ENCODE data around the gene KIF9.
"Not testable (repeated sequence)": the region's sequence is repeated elsewhere in the genome, so short reads cannot be mapped to it uniquely, and the experiment has no call there.

KIF9 gene

DNA sequence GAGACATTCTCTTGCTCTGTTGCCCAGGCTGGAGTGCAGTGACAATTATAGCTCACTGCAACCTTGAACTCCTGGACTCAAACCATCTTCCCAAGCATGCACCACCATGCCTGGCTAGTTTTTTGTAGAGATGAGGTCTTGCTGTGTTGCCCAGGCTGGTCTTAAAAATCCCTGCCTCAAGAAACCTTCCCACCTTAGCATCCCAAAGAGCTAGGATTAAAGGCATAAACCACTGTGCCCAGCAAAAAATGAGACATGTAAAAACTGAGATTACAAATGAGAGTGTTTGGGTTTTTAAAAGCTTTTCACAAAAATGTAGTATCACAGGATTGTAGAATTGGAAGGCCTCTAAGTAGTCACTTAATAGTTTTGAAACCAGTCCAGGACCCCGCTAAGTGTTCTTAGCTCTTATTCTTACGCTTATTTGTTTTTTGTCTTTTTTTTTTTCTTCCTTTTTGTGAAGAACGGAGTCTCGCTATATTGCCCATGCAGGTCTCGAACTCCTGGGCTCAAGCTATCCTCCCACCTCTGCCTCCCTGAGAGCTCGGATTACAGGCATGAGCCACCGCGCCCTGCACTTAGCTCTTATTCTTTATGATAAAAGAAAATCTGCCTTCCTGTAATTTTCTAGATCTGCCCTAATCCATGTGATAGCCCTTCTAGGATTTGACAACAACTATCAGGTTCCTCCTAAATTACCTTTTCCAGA is 31.6 kb upstream of the KIF9 start:
- no peaks in the 10 kb centered on the region for H3K27me3 ChIP-seq (ENCODE audit: low read depth, low read length)
- TF ChIP-seq EZH2phosphoT487 (IDR thresholded peaks at IDR 0.05; ENCODE audit: low read depth), result no peak
- TF ChIP-seq, protein P1, sequence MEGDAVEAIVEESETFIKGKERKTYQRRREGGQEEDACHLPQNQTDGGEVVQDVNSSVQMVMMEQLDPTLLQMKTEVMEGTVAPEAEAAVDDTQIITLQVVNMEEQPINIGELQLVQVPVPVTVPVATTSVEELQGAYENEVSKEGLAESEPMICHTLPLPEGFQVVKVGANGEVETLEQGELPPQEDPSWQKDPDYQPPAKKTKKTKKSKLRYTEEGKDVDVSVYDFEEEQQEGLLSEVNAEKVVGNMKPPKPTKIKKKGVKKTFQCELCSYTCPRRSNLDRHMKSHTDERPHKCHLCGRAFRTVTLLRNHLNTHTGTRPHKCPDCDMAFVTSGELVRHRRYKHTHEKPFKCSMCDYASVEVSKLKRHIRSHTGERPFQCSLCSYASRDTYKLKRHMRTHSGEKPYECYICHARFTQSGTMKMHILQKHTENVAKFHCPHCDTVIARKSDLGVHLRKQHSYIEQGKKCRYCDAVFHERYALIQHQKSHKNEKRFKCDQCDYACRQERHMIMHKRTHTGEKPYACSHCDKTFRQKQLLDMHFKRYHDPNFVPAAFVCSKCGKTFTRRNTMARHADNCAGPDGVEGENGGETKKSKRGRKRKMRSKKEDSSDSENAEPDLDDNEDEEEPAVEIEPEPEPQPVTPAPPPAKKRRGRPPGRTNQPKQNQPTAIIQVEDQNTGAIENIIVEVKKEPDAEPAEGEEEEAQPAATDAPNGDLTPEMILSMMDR (IDR thresholded peaks at IDR 0.05; ENCODE audit: low read depth, low read length), result no peak
- H3K27ac ChIP-seq (ENCODE audit: low read length), result no peak overlapping the region
- H2AFZ ChIP-seq (ENCODE audit: low read depth, low read length), result no peak overlapping the region
- 0 out of 2 replicates have a peak, but pooled peaks cover 3% of the 10 kb centered on the region for H3K79me2 ChIP-seq (ENCODE audit: low read length)
- peaks cover 14% of the 10 kb centered on the region for H4K20me1 ChIP-seq (ENCODE audit: insufficient read depth, low read length)
- H3K9me3 ChIP-seq (ENCODE audit: insufficient read depth, low read length), result no peaks in the 10 kb centered on the region
- H3K9ac ChIP-seq (ENCODE audit: low read length), result no peak overlapping the region
- H3K4me2 ChIP-seq (ENCODE audit: low read length), result no peak overlapping the region
- H3K36me3 ChIP-seq (replicated peaks; ENCODE audit: low read depth, low read length), result no peaks in the 10 kb centered on the region
- H3K4me1 ChIP-seq (ENCODE audit: low read length), result peaks cover 8% of the 10 kb centered on the region
- no peak overlapping the region for H3K4me3 ChIP-seq (ENCODE audit: low read length)

DNA sequence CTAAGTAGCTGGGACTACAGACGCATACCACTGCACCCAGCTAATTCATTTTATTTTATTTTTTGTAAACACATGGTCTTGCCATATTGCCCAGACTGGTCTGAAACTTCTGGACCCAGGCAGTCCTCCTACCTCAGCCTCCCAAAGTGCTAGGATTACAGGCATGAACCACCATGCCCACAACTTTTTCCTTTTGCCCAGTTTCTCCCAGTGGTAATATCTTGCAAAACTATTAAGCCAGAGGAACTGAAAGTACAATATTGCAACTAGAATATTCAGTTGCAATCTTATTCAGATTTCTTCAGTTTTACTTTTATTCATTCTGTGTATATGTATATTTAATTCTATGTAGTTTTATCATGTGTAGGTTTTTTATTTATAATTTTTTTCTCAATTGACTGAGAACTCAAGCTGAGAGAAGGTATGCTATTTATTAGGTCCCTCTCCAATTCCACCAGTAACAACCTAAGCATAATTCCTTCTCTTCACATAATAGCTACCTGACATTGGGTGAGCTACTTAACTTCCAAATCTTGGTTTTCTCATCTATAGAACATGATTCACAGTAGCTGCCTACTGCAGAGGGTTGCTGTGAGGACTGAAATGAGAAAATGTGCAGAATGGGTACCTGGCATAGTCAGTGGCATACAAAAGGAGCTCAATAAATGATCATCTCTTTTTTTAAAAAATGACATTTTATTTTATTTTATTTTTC is 30.9 kb upstream of the KIF9 start:
- Histone ChIP-seq H3K9ac (ENCODE audit: low read length) (no peak overlapping the region), H3K27ac (ENCODE audit: low read length) (no peak overlapping the region), H3K79me2 (ENCODE audit: low read length) (0 out of 2 replicates have a peak, but pooled peaks cover 3% of the 10 kb centered on the region)

DNA sequence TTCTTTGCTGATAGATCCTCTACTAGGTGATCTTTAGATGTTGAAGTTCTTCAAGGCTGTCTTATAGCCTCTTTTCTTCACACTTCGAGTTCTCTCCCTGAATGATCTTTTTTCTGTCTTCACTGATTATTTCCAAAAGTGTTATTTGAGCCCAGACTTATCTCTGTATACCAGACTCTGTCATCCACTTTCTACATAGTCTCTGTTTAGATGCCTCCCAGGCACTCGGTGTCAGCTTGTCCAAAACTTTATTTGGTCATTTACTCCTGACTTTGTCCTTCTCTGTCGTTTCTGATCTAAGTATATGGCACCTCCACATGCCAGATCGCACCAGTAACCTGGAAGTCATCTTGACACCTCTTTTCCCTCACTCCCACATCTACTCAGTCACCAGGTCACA is 27.8 kb upstream of the KIF9 start:
- no peak overlapping the region for H3K4me2 ChIP-seq (ENCODE audit: low read length)
- no peaks in the 10 kb centered on the region for H3K27me3 ChIP-seq (ENCODE audit: low read depth, low read length)
- peaks cover 16% of the 10 kb centered on the region for H3K36me3 ChIP-seq (replicated peaks; ENCODE audit: low read depth, low read length)
- H2AFZ ChIP-seq (ENCODE audit: low read depth, low read length), result no peak overlapping the region
- H3K79me2 ChIP-seq (ENCODE audit: low read length), result peaks cover 11% of the 10 kb centered on the region; the same call in 1 of the 2 replicates
- no peaks in the 10 kb centered on the region for H3K9me3 ChIP-seq (ENCODE audit: insufficient read depth, low read length)
- TF ChIP-seq, protein P1 (IDR thresholded peaks at IDR 0.05; ENCODE audit: low read depth, low read length), result no peak
- H3K9ac ChIP-seq (ENCODE audit: low read length), result no peak overlapping the region
- H3K4me3 ChIP-seq (ENCODE audit: low read length), result no peak overlapping the region
- H3K27ac ChIP-seq (ENCODE audit: low read length), result no peak overlapping the region
- H4K20me1 ChIP-seq (ENCODE audit: insufficient read depth, low read length), result peaks cover 14% of the 10 kb centered on the region
- peaks cover 8% of the 10 kb centered on the region for H3K4me1 ChIP-seq (ENCODE audit: low read length)

More for the DNA sequence above, 30.9 kb upstream of the KIF9 start:
- Histone ChIP-seq H3K36me3 (replicated peaks; ENCODE audit: low read depth, low read length) (no peaks in the 10 kb centered on the region), H3K4me3 (ENCODE audit: low read length) (no peak overlapping the region), H3K4me2 (ENCODE audit: low read length) (no peak overlapping the region), H3K9me3 (ENCODE audit: insufficient read depth, low read length) (no peaks in the 10 kb centered on the region), H3K4me1 (ENCODE audit: low read length) (peaks cover 8% of the 10 kb centered on the region), H2AFZ (ENCODE audit: low read depth, low read length) (no peak overlapping the region), H3K27me3 (ENCODE audit: low read depth, low read length) (no peaks in the 10 kb centered on the region), H4K20me1 (ENCODE audit: insufficient read depth, low read length) (peaks cover 14% of the 10 kb centered on the region)
- no peak for TF ChIP-seq EZH2phosphoT487 (IDR thresholded peaks at IDR 0.05; ENCODE audit: low read depth)
- TF ChIP-seq, protein P1 (IDR thresholded peaks at IDR 0.05; ENCODE audit: low read depth, low read length), result no peak

DNA sequence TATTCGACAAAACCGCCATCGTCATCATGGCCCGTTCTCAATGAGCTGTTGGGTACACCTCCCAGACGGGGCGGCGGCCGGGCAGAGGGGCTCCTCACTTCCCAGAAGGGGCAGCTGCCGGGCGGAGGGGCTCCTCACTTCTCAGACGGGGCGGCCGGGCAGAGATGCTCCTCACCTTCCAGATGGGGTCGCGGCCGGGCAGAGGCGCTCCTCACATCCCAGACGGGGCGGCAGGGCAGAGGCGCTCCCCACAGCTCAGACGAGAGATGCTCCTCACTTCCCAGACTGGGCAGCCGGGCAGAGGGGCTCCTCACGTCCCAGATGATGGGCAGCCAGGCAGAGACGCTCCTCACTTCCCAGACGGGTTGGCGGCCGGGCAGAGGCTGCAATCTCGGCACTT is 26.6 kb upstream of the KIF9 start:
- H3K36me3 ChIP-seq (replicated peaks; ENCODE audit: low read depth, low read length), result peaks cover 22% of the 10 kb centered on the region
- not testable (repeated sequence) for H3K4me2 ChIP-seq (ENCODE audit: low read length); H2AFZ ChIP-seq (ENCODE audit: low read depth, low read length); H3K9me3 ChIP-seq (ENCODE audit: insufficient read depth, low read length); H3K4me1 ChIP-seq (ENCODE audit: low read length); H3K4me3 ChIP-seq (ENCODE audit: low read length); H3K9ac ChIP-seq (ENCODE audit: low read length); H3K27me3 ChIP-seq (ENCODE audit: low read depth, low read length); H4K20me1 ChIP-seq (ENCODE audit: insufficient read depth, low read length); H3K27ac ChIP-seq (ENCODE audit: low read length)
- peaks cover 17% of the 10 kb centered on the region for H3K79me2 ChIP-seq (ENCODE audit: low read length)

Measured in OCI-LY3 (cell line).